Sigmoid colon (tissue), 7 donors: ENCODE data around the gene TEC. TPM values are rescaled to one million over a fixed set of nuclear protein-coding genes. Genes with fewer than 3 reads are reported as not detected.

Experiments
- DNase-seq: peaks from one replicate; pipeline ENCODE4 v3.0.0-alpha.2; 2019
- H3K27ac ChIP-seq, 4 donors: fragments of 200-600 bp; sonication (generic); one replicate each; pipeline ENCODE4 v1.5.1; 2016 to 2019; ENCODE audit warnings: mild to moderate bottlenecking in 1 of 4
- H3K27me3 ChIP-seq, 3 donors: fragments of 200-600 bp; sonication (generic); one replicate each; pipeline ENCODE4 v1.5.1; 2019; ENCODE audit warnings: mild to moderate bottlenecking in 1 of 3
- H3K36me3 ChIP-seq, 4 donors: fragments of 200-600 bp; sonication (generic); one replicate each; pipeline ENCODE4 v1.5.1; 2016 to 2019
- H3K4me1 ChIP-seq, 4 donors: fragments of 200-600 bp; sonication (generic); one replicate each; pipeline ENCODE4 v1.5.1; 2017 to 2019
- H3K4me3 ChIP-seq, 4 donors: fragments of 200-600 bp; sonication (generic); one replicate each; pipeline ENCODE4 v1.5.1; 2017 to 2019; ENCODE audit warnings: mild to moderate bottlenecking in 2 of 4, moderate library complexity in 1 of 4
- H3K9me3 ChIP-seq, 4 donors: fragments of 200-600 bp in 3 of 4; sonication (generic) in 3 of 4; one replicate each; pipeline versions ENCODE4 v1.5.1 to v1.6.1; 2013 to 2019
- EP300 ChIP-seq, 4 donors: sonication (generic); formaldehyde crosslinking; IDR thresholded peaks; one replicate each; pipeline ENCODE4 v1.6.1; 2017; ENCODE audit warnings: antibody characterized with exemption in 4 of 4
- POLR2A ChIP-seq, 2 donors: fragments of 450-650 bp; IDR thresholded peaks; one replicate each; pipeline ENCODE4 v1.6.1; 2016; ENCODE audit warnings: antibody characterized with exemption in 2 of 2, mild to moderate bottlenecking in 2 of 2, moderate library complexity in 2 of 2
- POLR2AphosphoS5 ChIP-seq, 4 donors: sonication (generic); formaldehyde crosslinking; IDR thresholded peaks; one replicate each; pipeline ENCODE4 v1.6.1; 2017; ENCODE audit warnings: antibody characterized with exemption in 4 of 4
- WGBS, 2 donors: extraction: QIAGEN DNeasy Blood & Tissue Kit; methylation state at CpG; one replicate each; pipeline ENCODE4 v1.1.7; 2013; 5-methylcytosine and 5-hydroxymethylcytosine counted together
- intact Hi-C: fragments of 100-400 bp; cut with DNase I; formaldehyde crosslinking; loops from one replicate; pipeline ENCODE4 v1.15.1; 2023
- polyA plus RNA-seq, 3 donors: library from polyadenylated mRNA; stranded (reverse); fragments of 200-250 nt; gene quantifications; one replicate each; pipeline ENCODE4 v1.2.3, GENCODE V29; 2013
- total RNA-seq, 4 donors: library from RNA; depleted of rRNA; stranded (reverse); fragments of >200 nt; gene quantifications; one replicate each; pipeline ENCODE4 v1.1.0, GENCODE V29; 2016
- TF ChIP-seq, protein P1 (sequence below), 4 experiments: fragments of 450-650 bp in 3 of 4; fragments of 200-600 bp in 1 of 4; IDR thresholded peaks; one replicate each; pipeline ENCODE4 v1.5.1; 2016 to 2019; ENCODE audit warnings: antibody characterized with exemption in 4 of 4, mild to moderate bottlenecking in 3 of 4, moderate library complexity in 2 of 4
- donor health status: healthy with polysubstance abuse.
- donor health status: Bipolar disorder and iron deficiency.
- donor health status: healthy.

TEC gene
- total and polyA plus RNA-seq, 7 donors: 1.1 to 5.3 (median 2.0) TPM

- DNase-seq: no peak
- H3K27ac ChIP-seq: no peak within 1 kb of the TSS
- 72 to 88% methylated on average over 5 of the region's 5 CpGs for whole genome bisulfite sequencing, 2 donors
- intact Hi-C loops: no loop called here
- no peaks in the 10 kb centered on the region for H3K9me3 ChIP-seq
- H3K27me3 ChIP-seq: no peaks in the 10 kb centered on the region
- H3K4me1 ChIP-seq: no peaks in the 10 kb centered on the region
- H3K4me3 ChIP-seq: no peak within 1 kb of the TSS
- peaks cover 0 to 8% (median 0%) of the 10 kb centered on the region in 4 donors for H3K36me3 ChIP-seq
- TF ChIP-seq, protein P1, sequence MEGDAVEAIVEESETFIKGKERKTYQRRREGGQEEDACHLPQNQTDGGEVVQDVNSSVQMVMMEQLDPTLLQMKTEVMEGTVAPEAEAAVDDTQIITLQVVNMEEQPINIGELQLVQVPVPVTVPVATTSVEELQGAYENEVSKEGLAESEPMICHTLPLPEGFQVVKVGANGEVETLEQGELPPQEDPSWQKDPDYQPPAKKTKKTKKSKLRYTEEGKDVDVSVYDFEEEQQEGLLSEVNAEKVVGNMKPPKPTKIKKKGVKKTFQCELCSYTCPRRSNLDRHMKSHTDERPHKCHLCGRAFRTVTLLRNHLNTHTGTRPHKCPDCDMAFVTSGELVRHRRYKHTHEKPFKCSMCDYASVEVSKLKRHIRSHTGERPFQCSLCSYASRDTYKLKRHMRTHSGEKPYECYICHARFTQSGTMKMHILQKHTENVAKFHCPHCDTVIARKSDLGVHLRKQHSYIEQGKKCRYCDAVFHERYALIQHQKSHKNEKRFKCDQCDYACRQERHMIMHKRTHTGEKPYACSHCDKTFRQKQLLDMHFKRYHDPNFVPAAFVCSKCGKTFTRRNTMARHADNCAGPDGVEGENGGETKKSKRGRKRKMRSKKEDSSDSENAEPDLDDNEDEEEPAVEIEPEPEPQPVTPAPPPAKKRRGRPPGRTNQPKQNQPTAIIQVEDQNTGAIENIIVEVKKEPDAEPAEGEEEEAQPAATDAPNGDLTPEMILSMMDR (IDR thresholded peaks at IDR 0.05): no peak
- no peak for TF ChIP-seq EP300 (IDR thresholded peaks at IDR 0.05)
- TF ChIP-seq POLR2A (IDR thresholded peaks at IDR 0.05): no peak
- no peak for TF ChIP-seq POLR2AphosphoS5 (IDR thresholded peaks at IDR 0.05)
These were observed 135.6 kb downstream of the TEC start, which contains the start of gene TXK for GRCh38 chr4:48134081-48134480. TSS of gene TXK (minus strand) at chr4:48134250. CDS start at chr4:48134170, 80 bp downstream.

- DNase-seq: no peak
- Histone ChIP-seq H3K4me3 (no peak overlapping the region), H3K27ac (no peak overlapping the region), H3K36me3 (peaks cover 0 to 8% (median 0%) of the 10 kb centered on the region in 4 donors), H3K9me3 (no peaks in the 10 kb centered on the region), H3K4me1 (no peaks in the 10 kb centered on the region), H3K27me3 (no peaks in the 10 kb centered on the region)
- intact Hi-C loops: no loop called here
- no peak for TF ChIP-seq POLR2AphosphoS5 (IDR thresholded peaks at IDR 0.05)
- TF ChIP-seq POLR2A (IDR thresholded peaks at IDR 0.05): no peak
- TF ChIP-seq, protein P1 (IDR thresholded peaks at IDR 0.05): no peak
- TF ChIP-seq EP300 (IDR thresholded peaks at IDR 0.05): no peak
These were observed 136.0 kb downstream of the TEC start for GRCh38 chr4:48133669-48134068.

DNA sequence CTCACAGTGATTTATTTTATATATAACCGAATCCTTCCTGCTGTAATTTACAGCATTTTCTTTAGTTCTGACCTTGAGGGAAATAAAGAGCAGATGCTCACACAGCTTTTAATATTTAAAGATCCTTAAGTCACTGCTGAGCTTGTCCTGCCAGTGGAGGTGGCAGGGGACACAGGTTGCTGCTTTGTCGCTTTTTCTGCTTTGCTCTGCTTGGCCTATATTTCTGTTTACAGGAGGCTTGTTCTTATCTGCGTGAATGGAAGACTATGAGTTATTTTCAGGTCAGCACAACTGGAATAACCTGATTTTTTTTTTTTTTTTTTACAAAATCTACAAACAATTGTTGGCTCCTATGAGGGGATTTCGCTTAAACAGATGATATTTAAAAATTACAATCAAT is 137.9 kb downstream of the TEC start:
- no peaks in the 10 kb centered on the region for H3K9me3 ChIP-seq
- intact Hi-C loops: no loop called here
- TF ChIP-seq, protein P1 (IDR thresholded peaks at IDR 0.05): no peak
- TF ChIP-seq POLR2AphosphoS5 (IDR thresholded peaks at IDR 0.05) (no peak), EP300 (IDR thresholded peaks at IDR 0.05) (no peak), POLR2A (IDR thresholded peaks at IDR 0.05) (no peak)
- 33 to 52% methylated on average over 4 of the region's 4 CpGs for WGBS, 2 donors
- H3K4me1 ChIP-seq: peaks cover 0 to 8% (median 0%) of the 10 kb centered on the region in 4 donors
- H3K4me3 ChIP-seq: no peak overlapping the region
- H3K36me3 ChIP-seq: peaks cover 0 to 8% (median 0%) of the 10 kb centered on the region in 4 donors
- no peak overlapping the region for H3K27ac ChIP-seq
- no peaks in the 10 kb centered on the region for H3K27me3 ChIP-seq
- no peak for DNase-seq

DNA sequence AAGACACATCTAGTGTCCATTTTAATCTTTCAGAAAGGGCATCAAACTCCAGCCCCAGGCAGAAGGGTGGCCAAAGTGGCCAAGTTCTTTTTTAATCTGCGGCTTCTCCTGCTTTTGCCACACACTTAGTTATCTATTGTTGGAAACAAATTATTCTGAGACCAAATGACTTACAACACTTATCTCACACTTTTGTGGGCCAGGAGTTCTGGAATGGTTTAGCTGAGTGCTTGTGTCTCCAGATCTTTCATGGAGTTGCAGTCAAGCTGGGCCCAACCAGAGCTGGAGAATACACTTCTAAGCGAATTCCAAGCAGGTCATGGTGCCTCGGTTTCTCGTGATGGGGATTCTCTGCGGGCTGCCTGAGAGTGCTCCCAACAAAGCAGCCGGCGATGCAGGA is 139.5 kb downstream of the TEC start:
- H3K36me3 ChIP-seq: no peaks in the 10 kb centered on the region
- no peak overlapping the region for H3K27ac ChIP-seq
- no peak for DNase-seq
- H3K4me3 ChIP-seq: no peak overlapping the region
- intact Hi-C loops: no loop called here
- no peak for TF ChIP-seq POLR2AphosphoS5 (IDR thresholded peaks at IDR 0.05)
- no peak for TF ChIP-seq EP300 (IDR thresholded peaks at IDR 0.05)
- TF ChIP-seq, protein P1 (IDR thresholded peaks at IDR 0.05): no peak
- TF ChIP-seq POLR2A (IDR thresholded peaks at IDR 0.05): no peak
- WGBS, 2 donors: 94 to 95% methylated on average over 7 of the region's 7 CpGs
- H3K4me1 ChIP-seq: peaks cover 0 to 8% (median 0%) of the 10 kb centered on the region in 4 donors
- no peaks in the 10 kb centered on the region for H3K27me3 ChIP-seq
- H3K9me3 ChIP-seq: no peaks in the 10 kb centered on the region
